AG09309 (cell line): Measurements from ENCODE around the gene ATP7B.

Experiments used
- DNase-seq: peaks from one replicate; pipeline ENCODE4 v3.0.0-alpha.2; 2010; ENCODE audit warnings: low read depth
- H3K4me3 ChIP-seq: 2 replicates; pipeline ENCODE4 v1.5.1; 2011; ENCODE audit warnings: mild to moderate bottlenecking, low read depth, low read length, moderate library complexity; ENCODE audit not compliant: control insufficient read depth
- TF ChIP-seq, protein P1 (sequence below): IDR thresholded peaks from 2 replicates; pipeline ENCODE4 v1.5.1; 2011; ENCODE audit warnings: mild to moderate bottlenecking, low read depth, low read length, inconsistent platforms; ENCODE audit not compliant: insufficient read depth, control insufficient read depth; ENCODE audit errors: missing control alignments

Gene ATP7B

DNA sequence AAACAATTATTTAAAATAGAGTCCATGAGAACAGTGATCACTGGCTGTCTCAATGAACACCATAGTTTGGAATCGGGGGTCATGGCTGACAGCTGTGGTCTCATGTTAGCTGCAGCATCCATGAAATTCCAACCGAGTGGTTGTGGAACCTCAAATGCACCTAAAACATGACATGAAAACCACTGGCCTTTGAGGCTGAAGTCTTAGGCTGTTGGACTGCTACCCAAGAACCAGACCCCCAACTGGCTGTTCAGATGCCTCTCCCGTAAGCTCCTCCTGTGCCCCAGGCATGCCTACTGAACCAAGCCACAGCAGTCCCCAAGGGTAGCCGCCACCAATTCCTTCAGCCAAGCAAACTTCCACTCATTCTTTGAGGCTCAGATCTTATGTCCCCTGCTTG, 50.5 kb downstream of the ATP7B start:
- H3K4me3 ChIP-seq = no peak overlapping the region
- TF ChIP-seq, protein P1, sequence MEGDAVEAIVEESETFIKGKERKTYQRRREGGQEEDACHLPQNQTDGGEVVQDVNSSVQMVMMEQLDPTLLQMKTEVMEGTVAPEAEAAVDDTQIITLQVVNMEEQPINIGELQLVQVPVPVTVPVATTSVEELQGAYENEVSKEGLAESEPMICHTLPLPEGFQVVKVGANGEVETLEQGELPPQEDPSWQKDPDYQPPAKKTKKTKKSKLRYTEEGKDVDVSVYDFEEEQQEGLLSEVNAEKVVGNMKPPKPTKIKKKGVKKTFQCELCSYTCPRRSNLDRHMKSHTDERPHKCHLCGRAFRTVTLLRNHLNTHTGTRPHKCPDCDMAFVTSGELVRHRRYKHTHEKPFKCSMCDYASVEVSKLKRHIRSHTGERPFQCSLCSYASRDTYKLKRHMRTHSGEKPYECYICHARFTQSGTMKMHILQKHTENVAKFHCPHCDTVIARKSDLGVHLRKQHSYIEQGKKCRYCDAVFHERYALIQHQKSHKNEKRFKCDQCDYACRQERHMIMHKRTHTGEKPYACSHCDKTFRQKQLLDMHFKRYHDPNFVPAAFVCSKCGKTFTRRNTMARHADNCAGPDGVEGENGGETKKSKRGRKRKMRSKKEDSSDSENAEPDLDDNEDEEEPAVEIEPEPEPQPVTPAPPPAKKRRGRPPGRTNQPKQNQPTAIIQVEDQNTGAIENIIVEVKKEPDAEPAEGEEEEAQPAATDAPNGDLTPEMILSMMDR = no peak
- no peak for DNase-seq

DNA sequence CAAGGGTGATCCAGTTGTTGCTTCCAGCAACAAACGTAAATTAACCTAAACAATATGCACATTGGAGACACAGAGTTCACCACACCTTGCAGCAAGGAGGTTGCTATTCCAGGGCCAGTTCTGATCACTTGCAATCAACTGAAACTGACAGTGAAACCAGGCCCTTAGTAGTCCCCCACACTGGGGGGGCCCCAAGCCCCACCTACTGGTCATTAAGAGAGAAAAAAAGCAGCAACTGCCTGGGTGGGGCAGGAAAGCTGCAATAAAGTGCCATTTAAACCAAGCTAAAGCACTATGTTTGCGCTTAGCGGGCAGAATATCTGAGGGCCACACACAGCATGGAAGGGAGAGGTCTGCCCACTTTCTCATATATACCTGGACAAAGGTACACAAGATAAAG, 51.5 kb downstream of the ATP7B start:
- H3K4me3 ChIP-seq = no peak overlapping the region
- DNase-seq = no peak
- TF ChIP-seq, protein P1 = no peak

DNA sequence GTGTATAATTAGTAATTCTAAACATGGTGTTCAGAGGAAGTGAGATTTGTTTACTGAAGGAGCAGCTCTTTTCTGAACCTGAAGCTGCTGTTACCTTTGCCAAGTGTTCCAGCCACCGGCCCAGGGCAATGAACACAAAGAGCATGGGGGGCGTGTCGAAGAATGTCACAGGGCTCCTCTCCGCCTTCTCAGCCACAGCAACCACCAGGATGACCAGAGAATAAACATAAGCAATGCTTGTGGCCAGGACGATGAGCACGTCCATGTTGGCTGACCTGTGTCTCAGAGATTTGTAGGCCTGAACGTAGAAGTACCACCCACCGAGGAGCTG, 53.1 kb downstream of the ATP7B start:
- DNase-seq = no peak
- TF ChIP-seq, protein P1 = no peak
- no peak overlapping the region for H3K4me3 ChIP-seq

GRCh38 chr13:51957377-51958216, 53.7 kb downstream of the ATP7B start:
- no peak overlapping the region for H3K4me3 ChIP-seq
- DNase-seq = no peak
- TF ChIP-seq, protein P1 = no peak

GRCh38 chr13:51956717-51957116, 54.5 kb downstream of the ATP7B start:
- H3K4me3 ChIP-seq = no peak overlapping the region
- DNase-seq = no peak
- TF ChIP-seq, protein P1 = no peak

- no peak for DNase-seq
- TF ChIP-seq, protein P1 = no peak
- H3K4me3 ChIP-seq = no peak overlapping the region
Observed at GRCh38 chr13:51955816-51956603, 55.2 kb downstream of the ATP7B start.
